Body of pancreas (tissue), 4 donors: ENCODE measurements around the gene MYL4. TPM values are rescaled to one million over a fixed set of nuclear protein-coding genes. Genes with fewer than 3 reads are reported as not detected.

Source experiments
- ATAC-seq: fragments of 150-250 bp; one replicate; pipeline ENCODE4 v1.9.1; 2016
- DNase-seq, 4 donors: peaks; one replicate each; pipeline ENCODE4 v3.0.0-alpha.2; 2019
- H3K27ac ChIP-seq, 4 donors: fragments of 200-600 bp; sonication (generic); 1 replicate in 3 of 4; 2 replicates in 1 of 4; pipeline versions ENCODE4 v1.5.1 to v1.6.1; 2016 to 2019; ENCODE audit warnings: mild to moderate bottlenecking in 1 of 4, mixed read lengths in 1 of 4, moderate library complexity in 1 of 4
- H3K27me3 ChIP-seq, 2 donors: fragments of 200-600 bp; sonication (generic); one replicate each; pipeline ENCODE4 v1.6.0; 2016; ENCODE audit warnings: mild to moderate bottlenecking in 1 of 2
- H3K36me3 ChIP-seq, 2 donors: fragments of 200-600 bp; sonication (generic); replicated peaks in 1 of 2; 2 replicates each; pipeline ENCODE4 v1.5.1; 2016; ENCODE audit warnings: low read depth in 2 of 2; ENCODE audit not compliant: insufficient read depth in 1 of 2
- H3K4me1 ChIP-seq: fragments of 200-600 bp; sonication (generic); one replicate; pipeline ENCODE4 v1.6.0; 2016
- H3K4me3 ChIP-seq, 2 donors: fragments of 200-600 bp; sonication (generic); 1 replicate in 1 of 2; 2 replicates in 1 of 2; pipeline ENCODE4 v1.5.1; 2016 to 2019
- H3K9me3 ChIP-seq, 3 donors: fragments of 200-600 bp; sonication (generic); 1 replicate in 2 of 3; 2 replicates in 1 of 3; pipeline ENCODE4 v1.5.1; 2016
- POLR2A ChIP-seq, 3 donors: fragments of 450-650 bp; IDR thresholded peaks; one replicate each; pipeline ENCODE4 v1.6.1; 2016; ENCODE audit warnings: antibody characterized with exemption in 3 of 3, mild to moderate bottlenecking in 2 of 3
- WGBS, 2 donors: methylation state at CpG; one replicate each; pipeline ENCODE4 v1.1.5; 2017; 5-methylcytosine and 5-hydroxymethylcytosine counted together
- intact Hi-C: fragments of 100-400 bp; cut with DNase I; formaldehyde crosslinking; loops from one replicate; pipeline ENCODE4 v1.15.1; 2023
- small RNA-seq: library from RNA; depleted of rRNA; stranded (forward); fragments of <200 nt; gene quantifications from one replicate; pipeline ENCODE3, GENCODE V24; 2016
- total RNA-seq, 2 donors: library from RNA; depleted of rRNA; stranded (reverse); fragments of >200 nt; gene quantifications; one replicate each; pipeline ENCODE4 v1.1.0, GENCODE V29; 2016
- TF ChIP-seq, protein P1 (sequence below), 7 experiments: fragments of 450-650 bp in 4 of 7; fragments of 200-600 bp in 3 of 7; sonication (generic) in 3 of 7; IDR thresholded peaks; one replicate each; pipeline ENCODE4 v1.5.1; 2016 to 2019; ENCODE audit warnings: antibody characterized with exemption in 7 of 7

The MYL4 gene
- total RNA-seq, 2 donors from 2014 or later: not detected

DNA sequence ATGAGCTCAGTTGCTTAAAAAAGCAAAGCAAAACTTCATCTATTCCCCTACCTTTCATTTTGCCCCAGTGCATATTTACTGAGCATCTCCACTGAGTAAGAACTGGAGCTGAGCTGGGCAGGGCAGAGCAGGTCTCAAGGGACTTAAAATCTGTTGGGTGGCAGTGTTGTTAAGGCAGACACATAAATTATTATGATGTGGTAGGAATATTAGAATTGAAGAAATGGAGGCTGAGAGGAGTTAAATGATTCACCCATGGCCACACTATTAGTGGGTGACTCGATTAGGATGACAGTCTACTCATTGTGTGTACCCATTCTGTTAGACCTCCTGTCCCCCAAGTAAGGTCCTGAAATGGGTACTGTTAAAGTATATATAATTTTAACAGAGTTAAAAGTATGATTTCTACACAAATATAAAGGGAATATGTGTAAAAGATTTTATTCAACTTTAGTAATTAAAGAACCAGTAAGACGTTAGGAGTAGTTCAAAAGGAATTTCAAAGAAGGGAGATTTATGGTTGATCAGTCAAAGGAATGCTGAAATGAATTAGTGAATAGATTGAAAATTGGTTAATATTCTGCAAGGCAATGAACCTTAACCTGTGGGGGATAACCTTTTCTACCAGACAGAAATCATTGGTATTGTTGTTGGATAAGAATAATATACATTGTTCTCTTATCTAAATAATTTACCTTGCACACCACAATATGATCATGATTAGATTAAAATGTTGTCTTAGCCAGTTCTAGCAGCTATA, 62.0 kb downstream of the MYL4 start:
- no peaks in the 10 kb centered on the region for H3K27me3 ChIP-seq
- no peak for ATAC-seq
- WGBS, 2 donors: 64 to 73% methylated on average over 2 of the region's 2 CpGs

DNA sequence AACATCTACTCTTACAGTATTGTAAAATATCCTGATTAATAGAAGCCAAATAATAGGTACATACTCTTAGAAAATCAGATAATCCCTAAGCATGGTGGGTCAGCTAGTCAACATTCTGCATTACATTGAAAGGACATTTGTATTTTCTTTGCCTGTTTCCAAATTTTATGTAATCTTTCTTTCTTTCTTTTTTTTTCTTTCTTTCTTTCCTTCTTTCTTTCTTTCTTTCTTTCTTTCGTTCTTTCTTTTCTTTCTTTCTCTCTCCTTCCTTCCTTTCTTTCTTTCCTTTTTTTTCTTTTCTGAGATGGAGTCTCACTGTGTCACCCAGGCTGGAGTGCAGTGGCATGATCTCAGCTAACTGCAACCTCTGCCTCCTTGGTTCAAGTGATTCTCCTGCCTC, 63.3 kb downstream of the MYL4 start:
- 41 to 50% methylated on average over 1 of the region's 1 CpG for WGBS, 2 donors

More for the DNA sequence above, 62.0 kb downstream of the MYL4 start:
- Histone ChIP-seq H3K27ac (no peak overlapping the region), H3K9me3 (no peaks in the 10 kb centered on the region), H3K36me3 (no peaks in the 10 kb centered on the region), H3K4me1 (peaks cover 14% of the 10 kb centered on the region), H3K4me3 (no peak overlapping the region)
- no peak for TF ChIP-seq POLR2A (IDR thresholded peaks at IDR 0.05)
- TF ChIP-seq, protein P1, sequence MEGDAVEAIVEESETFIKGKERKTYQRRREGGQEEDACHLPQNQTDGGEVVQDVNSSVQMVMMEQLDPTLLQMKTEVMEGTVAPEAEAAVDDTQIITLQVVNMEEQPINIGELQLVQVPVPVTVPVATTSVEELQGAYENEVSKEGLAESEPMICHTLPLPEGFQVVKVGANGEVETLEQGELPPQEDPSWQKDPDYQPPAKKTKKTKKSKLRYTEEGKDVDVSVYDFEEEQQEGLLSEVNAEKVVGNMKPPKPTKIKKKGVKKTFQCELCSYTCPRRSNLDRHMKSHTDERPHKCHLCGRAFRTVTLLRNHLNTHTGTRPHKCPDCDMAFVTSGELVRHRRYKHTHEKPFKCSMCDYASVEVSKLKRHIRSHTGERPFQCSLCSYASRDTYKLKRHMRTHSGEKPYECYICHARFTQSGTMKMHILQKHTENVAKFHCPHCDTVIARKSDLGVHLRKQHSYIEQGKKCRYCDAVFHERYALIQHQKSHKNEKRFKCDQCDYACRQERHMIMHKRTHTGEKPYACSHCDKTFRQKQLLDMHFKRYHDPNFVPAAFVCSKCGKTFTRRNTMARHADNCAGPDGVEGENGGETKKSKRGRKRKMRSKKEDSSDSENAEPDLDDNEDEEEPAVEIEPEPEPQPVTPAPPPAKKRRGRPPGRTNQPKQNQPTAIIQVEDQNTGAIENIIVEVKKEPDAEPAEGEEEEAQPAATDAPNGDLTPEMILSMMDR (IDR thresholded peaks at IDR 0.05): no peak
- intact Hi-C loops: no loop called here
- DNase-seq: no peak

DNA sequence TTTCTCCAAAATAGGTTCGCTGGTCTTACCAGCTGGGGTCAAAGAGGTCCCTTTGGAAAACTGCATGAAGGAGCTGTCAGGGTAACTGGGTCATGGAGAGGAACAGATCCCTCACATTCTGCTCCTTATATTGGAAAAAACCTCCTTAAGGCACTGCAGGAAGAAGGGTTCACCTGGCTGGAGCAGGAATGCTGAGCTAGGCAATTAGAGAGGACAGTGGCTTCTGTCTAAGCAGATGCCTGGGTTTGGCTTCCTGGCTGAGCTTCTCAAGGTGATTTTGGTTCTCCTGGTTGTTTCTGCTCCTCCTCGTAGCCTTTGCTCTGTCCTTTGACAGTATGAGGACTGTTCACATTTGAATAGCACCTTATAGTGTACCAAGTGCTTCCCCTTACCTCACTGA, 64.1 kb downstream of the MYL4 start:
- TF ChIP-seq, protein P1 (IDR thresholded peaks at IDR 0.05): no peak
- TF ChIP-seq POLR2A (IDR thresholded peaks at IDR 0.05): no peak
- no peak for DNase-seq
- Histone ChIP-seq H3K27ac (no peak overlapping the region), H3K9me3 (no peaks in the 10 kb centered on the region), H3K4me3 (no peak overlapping the region), H3K4me1 (peaks cover 25% of the 10 kb centered on the region), H3K36me3 (no peaks in the 10 kb centered on the region), H3K27me3 (no peaks in the 10 kb centered on the region)
- WGBS, 2 donors: 74 to 84% methylated on average over 1 to 2 of the region's 2 CpGs
- no peak for ATAC-seq
- intact Hi-C loops: no loop called here

More for the DNA sequence above, 63.3 kb downstream of the MYL4 start:
- peaks cover 25% of the 10 kb centered on the region for H3K4me1 ChIP-seq
- no peak overlapping the region for H3K4me3 ChIP-seq
- H3K36me3 ChIP-seq: no peaks in the 10 kb centered on the region
- TF ChIP-seq, protein P1 (IDR thresholded peaks at IDR 0.05): no peak
- no peak for TF ChIP-seq POLR2A (IDR thresholded peaks at IDR 0.05)
- ATAC-seq (no peak), DNase-seq (no peak)
- intact Hi-C loops: no loop called here
- H3K9me3 ChIP-seq: no peaks in the 10 kb centered on the region
- H3K27me3 ChIP-seq: no peaks in the 10 kb centered on the region
- H3K27ac ChIP-seq: no peak overlapping the region

Small RNA genes lying within 50 kb of the gene (small RNA-seq; reads per million reads assigned to genes)
- not detected for gene RNU7-186P

Other genes with a start within 250 kb of the MYL4 start
- 1 to 10 TPM in 1 of 2 donors, not detected in 1; 1.3 TPM for gene RPRML, start 230.1 kb upstream of the MYL4 start, total RNA-seq
- gene CDC27, start 20.1 kb upstream of the MYL4 start, total RNA-seq: 10 to 100 TPM; 11.5 to 27.2 TPM
- gene ITGB3, start 44.5 kb downstream of the MYL4 start, total RNA-seq: 1 to 10 TPM; 2.0 to 2.1 TPM
- 10 to 100 TPM in 1 of 2 donors, 1 to 10 TPM in 1; 2.6 to 10.6 TPM for gene EFCAB13, start 114.6 kb downstream of the MYL4 start, total RNA-seq